Measurements from ENCODE around the gene CIAO3. TPM values are rescaled to one million over a fixed set of nuclear protein-coding genes. Genes with fewer than 3 reads are reported as not detected.
A peak's percentile ranks its signal among the peaks of the same experiment; 100 is the strongest.

The CIAO3 gene
- polyA plus RNA-seq, 3 donors, result 8.6 to 41.1 (median 11.8) TPM

DNA sequence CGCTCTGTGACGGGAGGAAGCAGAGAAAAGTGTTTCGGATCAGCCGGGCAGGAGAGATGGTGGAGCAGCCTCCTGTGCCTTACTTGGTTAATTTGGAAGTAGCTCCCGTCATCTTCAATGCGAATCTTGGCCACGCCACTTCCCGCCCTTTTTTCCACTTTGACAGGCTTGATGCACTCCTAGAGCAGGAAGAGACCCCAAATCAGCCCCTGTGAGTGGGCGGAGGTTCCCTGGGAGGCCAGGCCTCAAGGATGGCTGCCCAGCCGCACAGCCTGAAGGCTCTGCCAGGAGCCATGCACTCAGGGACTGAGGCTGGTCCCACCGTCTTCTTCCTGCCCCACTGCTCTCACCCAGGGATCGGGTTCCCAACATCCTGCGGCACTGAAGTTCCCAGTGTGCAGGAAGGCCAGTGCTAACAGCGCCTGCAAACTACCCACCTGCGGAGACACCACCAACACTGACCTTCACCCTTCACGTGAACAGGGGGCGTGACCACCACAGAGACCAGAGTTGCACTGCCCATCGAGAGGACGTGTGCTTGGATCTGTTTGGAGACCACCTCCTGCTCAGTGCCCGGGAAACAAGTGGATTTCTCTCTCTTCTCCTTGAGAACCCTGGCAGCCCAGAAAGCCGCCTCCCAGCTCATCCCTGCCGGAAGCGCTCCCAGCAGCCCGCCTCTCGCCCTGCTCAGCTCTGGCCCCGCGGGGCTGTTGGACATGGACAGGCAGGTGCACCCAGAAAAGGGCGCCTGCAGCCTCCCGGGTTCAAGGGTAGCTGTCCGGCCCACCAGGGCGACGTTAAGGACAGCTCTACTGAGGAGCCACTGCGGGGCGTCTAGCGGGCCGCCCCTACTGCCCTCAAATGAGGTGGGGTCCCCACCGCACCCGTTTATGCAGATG, 988 bp downstream of the CIAO3 start:
- H3K9me3 Mint-ChIP-seq, result no peaks in the 10 kb centered on the region
- peak overlapping the region in 1 of 2 donors; percentile 76 for H3K27ac ChIP-seq (ENCODE audit: low read depth in 1 of 2, low read length in 2 of 2)
- H4K20me1 ChIP-seq (ENCODE audit: insufficient read depth, low read length), result peaks cover 5% of the 10 kb centered on the region
- H3K36me3 ChIP-seq (replicated peaks in 1 of 2; ENCODE audit: control insufficient read depth in 1 of 2, insufficient read depth in 2 of 2, low read length in 2 of 2), result peaks cover 32 to 35% of the 10 kb centered on the region in 2 donors
- H3K27me3 ChIP-seq (ENCODE audit: control insufficient read depth in 2 of 2, insufficient read depth in 2 of 2, low read length in 2 of 2), result no peaks in the 10 kb centered on the region
- H2AFZ ChIP-seq (ENCODE audit: insufficient read depth, low read depth, low read length, poor library complexity, severe bottlenecking), result peak overlapping the region; percentile 91
- H3K4me1 ChIP-seq (ENCODE audit: control insufficient read depth in 1 of 2, insufficient read depth in 2 of 2, low read length in 2 of 2), result peaks cover 14 to 17% of the 10 kb centered on the region in 2 donors
- peaks cover 32 to 48% of the 10 kb centered on the region in 2 donors for H3K36me3 Mint-ChIP-seq
- H3K9me3 ChIP-seq (replicated peaks in 1 of 2; ENCODE audit: control insufficient read depth in 1 of 2, insufficient read depth in 1 of 2, low read length in 2 of 2), result no peaks in the 10 kb centered on the region
- H3K4me3 ChIP-seq (replicated peaks in 1 of 3; ENCODE audit: low read depth in 2 of 3, low read length in 3 of 3), result peak overlapping the region; percentile 84 to 96 (median 90)
- peak overlapping the region; percentile 81 to 85 for H3K4me3 Mint-ChIP-seq
- no peak for DNase-seq
- H3K27me3 Mint-ChIP-seq (ENCODE audit: low read depth in 3 of 3), result peaks cover 0 to 3% (median 0%) of the 10 kb centered on the region in 3 donors
- intact Hi-C loops (cut with micrococcal nuclease), result no loop called here
- H3K79me2 ChIP-seq (ENCODE audit: insufficient read depth, low read length), result peaks cover 12% of the 10 kb centered on the region
- peak overlapping the region in 2 of 7 donors; percentile 23 to 58 for H3K27ac Mint-ChIP-seq
- H3K9ac ChIP-seq (ENCODE audit: insufficient read depth, low read length, poor library complexity, severe bottlenecking), result peak overlapping the region; percentile 86
- H3K4me1 Mint-ChIP-seq, result peaks cover 16% of the 10 kb centered on the region
- 56% methylated on average over 38 of the region's 38 CpGs for WGBS (ENCODE audit: insufficient coverage)
- no peak for TF ChIP-seq CTCF (IDR thresholded peaks at IDR 0.05)
- peak overlapping the region; percentile 91 for H3K4me2 ChIP-seq (replicated peaks; ENCODE audit: extremely low read depth, low read length, poor library complexity, severe bottlenecking)

GRCh38 chr16:736936-737481, 3.8 kb downstream of the CIAO3 start:
- Mint-ChIP-seq H3K27me3 (ENCODE audit: low read depth in 3 of 3) (peaks cover 0 to 3% (median 0%) of the 10 kb centered on the region in 3 donors), H3K9me3 (no peaks in the 10 kb centered on the region), H3K4me3 (no peak overlapping the region), H3K36me3 (peaks cover 55 to 75% of the 10 kb centered on the region in 2 donors), H3K27ac (no peak overlapping the region), H3K4me1 (peaks cover 16% of the 10 kb centered on the region)
- Histone ChIP-seq H3K9me3 (replicated peaks in 1 of 2; ENCODE audit: control insufficient read depth in 1 of 2, insufficient read depth in 1 of 2, low read length in 2 of 2) (no peaks in the 10 kb centered on the region), H3K4me3 (replicated peaks in 1 of 3; ENCODE audit: low read depth in 2 of 3, low read length in 3 of 3) (no peak overlapping the region), H2AFZ (ENCODE audit: insufficient read depth, low read depth, low read length, poor library complexity, severe bottlenecking) (no peak overlapping the region), H3K27ac (ENCODE audit: low read depth in 1 of 2, low read length in 2 of 2) (no peak overlapping the region), H4K20me1 (ENCODE audit: insufficient read depth, low read length) (peaks cover 5% of the 10 kb centered on the region), H3K9ac (ENCODE audit: insufficient read depth, low read length, poor library complexity, severe bottlenecking) (no peak overlapping the region), H3K4me2 (replicated peaks; ENCODE audit: extremely low read depth, low read length, poor library complexity, severe bottlenecking) (no peak overlapping the region), H3K36me3 (replicated peaks in 1 of 2; ENCODE audit: control insufficient read depth in 1 of 2, insufficient read depth in 2 of 2, low read length in 2 of 2) (peaks cover 58 to 63% of the 10 kb centered on the region in 2 donors), H3K79me2 (ENCODE audit: insufficient read depth, low read length) (peaks cover 12% of the 10 kb centered on the region), H3K4me1 (ENCODE audit: control insufficient read depth in 1 of 2, insufficient read depth in 2 of 2, low read length in 2 of 2) (peaks cover 14 to 17% of the 10 kb centered on the region in 2 donors), H3K27me3 (ENCODE audit: control insufficient read depth in 2 of 2, insufficient read depth in 2 of 2, low read length in 2 of 2) (no peaks in the 10 kb centered on the region)
- no peak for DNase-seq
- 96% methylated on average over 26 of the region's 29 CpGs for WGBS (ENCODE audit: insufficient coverage)
- TF ChIP-seq CTCF (IDR thresholded peaks at IDR 0.05), result no peak
- intact Hi-C loops (cut with micrococcal nuclease), result no loop called here

Data from CD14-positive monocyte (primary cell).